PFSK-1 (cell line): Measurements from ENCODE around the gene OR2Y1.

ENCODE experiments used
- POLR2AphosphoS5 ChIP-seq: IDR thresholded peaks from 2 replicates; pipeline ENCODE4 v1.6.1; 2012; ENCODE audit warnings: low read depth, mild to moderate bottlenecking, control low read depth, low read length, moderate library complexity
- SIN3A ChIP-seq: IDR thresholded peaks from 2 replicates; pipeline ENCODE4 v1.6.1; 2012; ENCODE audit warnings: mild to moderate bottlenecking, low read length, moderate library complexity, borderline replicate concordance; ENCODE audit not compliant: insufficient read depth
- TAF1 ChIP-seq: IDR thresholded peaks from 2 replicates; pipeline ENCODE4 v1.6.1; 2012; ENCODE audit warnings: low read length, control low read depth, borderline replicate concordance; ENCODE audit not compliant: insufficient read depth
- TF ChIP-seq, protein P1 (sequence below), 2 experiments: IDR thresholded peaks; 2 replicates each; pipeline versions ENCODE4 v1.6.1 to v1.8.0; 2011 to 2012; ENCODE audit warnings: low read depth in 2 of 2, low read length in 2 of 2, control low read depth in 1 of 2, inconsistent platforms in 1 of 2, mild to moderate bottlenecking in 1 of 2, moderate library complexity in 1 of 2; ENCODE audit not compliant: insufficient read depth in 1 of 2

DNA sequence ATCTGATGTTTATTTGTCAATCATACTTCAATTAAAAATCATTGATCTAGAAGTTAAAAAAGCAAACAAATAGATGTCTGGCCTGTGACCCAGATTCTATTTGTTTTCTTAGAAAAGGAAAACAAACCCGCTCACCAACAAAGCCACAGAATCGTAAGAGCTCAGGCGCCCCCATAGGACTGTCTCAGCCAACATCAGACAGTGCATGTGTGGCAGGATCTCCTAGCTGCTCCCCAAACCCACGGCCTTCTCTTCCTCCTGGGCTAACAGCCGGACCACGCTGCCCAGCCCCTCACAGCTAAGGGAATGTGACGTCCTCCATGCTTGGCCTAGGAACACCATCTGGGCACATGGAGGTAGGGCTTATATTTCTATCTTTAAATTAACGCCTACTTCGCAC lies 19.4 kb downstream of the OR2Y1 start:
- no peak for TF ChIP-seq TAF1
- TF ChIP-seq POLR2AphosphoS5, result no peak
- TF ChIP-seq, protein P1, sequence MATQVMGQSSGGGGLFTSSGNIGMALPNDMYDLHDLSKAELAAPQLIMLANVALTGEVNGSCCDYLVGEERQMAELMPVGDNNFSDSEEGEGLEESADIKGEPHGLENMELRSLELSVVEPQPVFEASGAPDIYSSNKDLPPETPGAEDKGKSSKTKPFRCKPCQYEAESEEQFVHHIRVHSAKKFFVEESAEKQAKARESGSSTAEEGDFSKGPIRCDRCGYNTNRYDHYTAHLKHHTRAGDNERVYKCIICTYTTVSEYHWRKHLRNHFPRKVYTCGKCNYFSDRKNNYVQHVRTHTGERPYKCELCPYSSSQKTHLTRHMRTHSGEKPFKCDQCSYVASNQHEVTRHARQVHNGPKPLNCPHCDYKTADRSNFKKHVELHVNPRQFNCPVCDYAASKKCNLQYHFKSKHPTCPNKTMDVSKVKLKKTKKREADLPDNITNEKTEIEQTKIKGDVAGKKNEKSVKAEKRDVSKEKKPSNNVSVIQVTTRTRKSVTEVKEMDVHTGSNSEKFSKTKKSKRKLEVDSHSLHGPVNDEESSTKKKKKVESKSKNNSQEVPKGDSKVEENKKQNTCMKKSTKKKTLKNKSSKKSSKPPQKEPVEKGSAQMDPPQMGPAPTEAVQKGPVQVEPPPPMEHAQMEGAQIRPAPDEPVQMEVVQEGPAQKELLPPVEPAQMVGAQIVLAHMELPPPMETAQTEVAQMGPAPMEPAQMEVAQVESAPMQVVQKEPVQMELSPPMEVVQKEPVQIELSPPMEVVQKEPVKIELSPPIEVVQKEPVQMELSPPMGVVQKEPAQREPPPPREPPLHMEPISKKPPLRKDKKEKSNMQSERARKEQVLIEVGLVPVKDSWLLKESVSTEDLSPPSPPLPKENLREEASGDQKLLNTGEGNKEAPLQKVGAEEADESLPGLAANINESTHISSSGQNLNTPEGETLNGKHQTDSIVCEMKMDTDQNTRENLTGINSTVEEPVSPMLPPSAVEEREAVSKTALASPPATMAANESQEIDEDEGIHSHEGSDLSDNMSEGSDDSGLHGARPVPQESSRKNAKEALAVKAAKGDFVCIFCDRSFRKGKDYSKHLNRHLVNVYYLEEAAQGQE (IDR thresholded peaks at IDR 0.05; ENCODE audit: insufficient read depth in 1 of 2, low read depth in 2 of 2, low read length in 2 of 2), result no peak
- no peak for TF ChIP-seq SIN3A
